Subcutaneous abdominal adipose tissue (tissue), 5 donors: ENCODE data around the gene KCNE5.
"Not testable (repeated sequence)": the region's sequence is repeated elsewhere in the genome, so short reads cannot be mapped to it uniquely, and the experiment has no call there.

Experiments used
- H3K27ac ChIP-seq: one replicate; pipeline ENCODE4 v1.7.0; 2013; ENCODE audit warnings: low read depth, mild to moderate bottlenecking, inconsistent platforms, low read length, moderate library complexity
- H3K27me3 ChIP-seq, 5 donors: one replicate each; pipeline ENCODE4 v1.7.0; 2013; ENCODE audit warnings: low read length in 5 of 5, inconsistent platforms in 1 of 5; ENCODE audit not compliant: control insufficient read depth in 5 of 5, insufficient read depth in 4 of 5
- H3K36me3 ChIP-seq, 5 donors: one replicate each; pipeline ENCODE4 v1.7.0; 2013; ENCODE audit warnings: low read length in 5 of 5; ENCODE audit not compliant: control insufficient read depth in 5 of 5, insufficient read depth in 5 of 5
- H3K4me1 ChIP-seq, 5 donors: one replicate each; pipeline ENCODE4 v1.7.0; 2013; ENCODE audit warnings: low read length in 5 of 5, mild to moderate bottlenecking in 3 of 5, moderate library complexity in 1 of 5; ENCODE audit not compliant: control insufficient read depth in 5 of 5, insufficient read depth in 5 of 5
- H3K4me3 ChIP-seq, 5 donors: one replicate each; pipeline ENCODE4 v1.7.0; 2013; ENCODE audit warnings: low read length in 5 of 5, low read depth in 1 of 5
- H3K9ac ChIP-seq, 5 donors: one replicate each; pipeline ENCODE4 v1.7.0; 2013; ENCODE audit warnings: low read length in 5 of 5, mild to moderate bottlenecking in 4 of 5, moderate library complexity in 3 of 5
- H3K9me3 ChIP-seq, 5 donors: one replicate each; pipeline ENCODE4 v1.7.0; 2013; ENCODE audit warnings: low read length in 5 of 5; ENCODE audit not compliant: control insufficient read depth in 5 of 5
- donor health status: healthy.
- donor health status: healthy.
- donor health status: healthy.
- donor health status: healthy.
- donor health status: healthy.

Gene KCNE5, protein sequence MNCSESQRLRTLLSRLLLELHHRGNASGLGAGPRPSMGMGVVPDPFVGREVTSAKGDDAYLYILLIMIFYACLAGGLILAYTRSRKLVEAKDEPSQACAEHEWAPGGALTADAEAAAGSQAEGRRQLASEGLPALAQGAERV

DNA sequence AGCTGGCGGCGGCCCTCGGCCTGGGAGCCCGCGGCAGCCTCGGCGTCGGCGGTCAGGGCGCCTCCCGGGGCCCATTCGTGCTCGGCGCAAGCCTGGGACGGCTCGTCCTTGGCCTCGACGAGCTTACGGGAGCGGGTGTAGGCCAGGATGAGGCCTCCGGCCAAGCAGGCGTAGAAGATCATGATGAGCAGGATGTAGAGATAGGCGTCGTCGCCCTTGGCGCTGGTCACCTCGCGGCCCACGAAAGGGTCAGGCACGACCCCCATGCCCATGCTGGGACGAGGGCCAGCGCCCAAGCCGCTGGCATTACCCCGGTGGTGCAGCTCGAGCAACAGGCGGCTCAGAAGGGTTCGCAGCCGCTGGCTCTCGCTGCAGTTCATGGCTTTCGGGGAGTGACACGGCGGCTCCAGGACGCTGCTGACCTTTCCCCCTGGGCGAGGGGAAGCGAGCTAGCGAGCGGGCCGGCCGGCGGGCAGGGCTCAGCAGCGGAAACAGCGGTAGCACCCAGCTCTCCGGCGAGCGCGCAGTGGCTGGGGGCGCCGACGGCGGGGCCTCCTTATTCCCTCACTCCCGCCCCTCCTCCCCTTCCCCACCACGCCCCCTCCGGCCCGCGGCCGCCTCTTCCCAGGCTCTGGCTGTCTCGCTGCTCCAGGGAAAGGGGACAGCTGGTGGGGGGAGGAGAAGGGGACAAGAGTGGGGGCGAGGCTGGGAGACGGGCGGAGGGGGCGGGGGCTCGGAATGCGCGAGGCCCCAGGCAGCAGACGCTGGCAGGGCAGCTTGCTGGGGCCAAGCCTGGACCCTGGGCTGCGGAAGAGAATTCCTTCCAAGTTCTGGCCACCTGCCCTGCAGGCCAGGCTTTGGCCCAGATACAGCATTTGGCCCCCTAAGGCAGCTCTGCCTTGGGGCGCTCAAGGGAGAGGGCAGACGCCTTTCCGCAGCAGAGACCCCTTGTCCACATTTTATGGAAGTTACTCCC is at the start of gene KCNE5:
Gene KCNE5, minus strand, starts transcription at position 532 of the 976 bp plus-strand sequence. Its CDS starts 152 bp downstream, at position 380.
- Histone ChIP-seq H3K4me1 (peaks cover 0 to 7% (median 0%) of the 10 kb centered on the region in 5 donors), H3K36me3 (no peaks in the 10 kb centered on the region), H3K27me3 (peaks cover 0 to 11% (median 6%) of the 10 kb centered on the region in 5 donors), H3K9me3 (peaks cover 0 to 3% (median 0%) of the 10 kb centered on the region in 5 donors), H3K27ac (no peak within 1 kb of the TSS), H3K9ac (no peak within 1 kb of the TSS), H3K4me3 (peak within 1 kb of the TSS in 4 of 5 donors; percentile 17 to 43 (median 39))

DNA sequence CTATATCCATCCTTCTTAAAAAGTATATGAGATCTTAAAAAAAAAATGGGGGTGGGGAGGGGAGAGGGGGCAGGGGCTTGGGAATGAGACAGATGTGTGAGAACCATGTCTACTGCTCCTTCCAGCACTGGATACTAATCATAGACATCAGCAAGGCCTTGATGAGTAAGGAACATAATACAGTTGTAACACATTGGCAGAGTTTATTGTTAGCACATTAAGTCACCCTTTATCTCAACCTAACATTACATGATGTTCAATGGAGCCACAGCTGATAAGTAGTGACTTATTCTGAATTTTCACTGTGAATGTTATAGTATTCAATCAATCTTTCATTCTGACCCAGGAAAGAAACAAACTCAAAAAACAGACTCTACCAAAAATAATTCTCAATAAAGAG is 47.3 kb upstream of the KCNE5 start:
- H3K36me3 ChIP-seq: peaks cover 5 to 30% (median 16%) of the 10 kb centered on the region in 5 donors
- H3K9me3 ChIP-seq: no peaks in the 10 kb centered on the region

DNA sequence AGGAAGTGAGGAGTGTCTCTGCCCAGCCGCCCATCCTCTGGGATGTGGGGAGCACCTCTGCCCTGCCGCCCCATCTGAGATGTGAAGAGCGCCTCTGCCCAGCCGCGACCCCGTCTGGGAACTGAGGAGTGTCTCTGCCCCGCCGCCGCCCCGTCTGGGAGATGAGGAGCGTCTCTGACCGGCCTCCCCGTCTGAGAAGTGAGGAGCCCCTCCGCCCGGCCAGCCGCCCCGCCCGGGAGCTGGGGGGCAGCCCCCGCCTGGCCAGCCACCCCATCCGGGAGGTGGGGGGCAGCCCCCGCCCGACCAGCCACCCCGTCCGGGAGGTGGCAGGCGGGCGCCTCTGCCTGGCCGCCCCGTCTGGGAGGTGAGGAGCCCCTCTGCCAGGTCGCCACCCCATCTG is 46.2 kb upstream of the KCNE5 start:
- H3K4me3 ChIP-seq, H3K27me3 ChIP-seq, H3K4me1 ChIP-seq, H3K9ac ChIP-seq, H3K9me3 ChIP-seq, H3K27ac ChIP-seq: not testable (repeated sequence)
- peaks cover 4 to 34% (median 12%) of the 10 kb centered on the region in 5 donors for H3K36me3 ChIP-seq

More for the DNA sequence above, 47.3 kb upstream of the KCNE5 start:
- Histone ChIP-seq H3K4me3 (no peak overlapping the region), H3K4me1 (no peaks in the 10 kb centered on the region), H3K27ac (no peak overlapping the region), H3K27me3 (no peaks in the 10 kb centered on the region), H3K9ac (no peak overlapping the region)

DNA sequence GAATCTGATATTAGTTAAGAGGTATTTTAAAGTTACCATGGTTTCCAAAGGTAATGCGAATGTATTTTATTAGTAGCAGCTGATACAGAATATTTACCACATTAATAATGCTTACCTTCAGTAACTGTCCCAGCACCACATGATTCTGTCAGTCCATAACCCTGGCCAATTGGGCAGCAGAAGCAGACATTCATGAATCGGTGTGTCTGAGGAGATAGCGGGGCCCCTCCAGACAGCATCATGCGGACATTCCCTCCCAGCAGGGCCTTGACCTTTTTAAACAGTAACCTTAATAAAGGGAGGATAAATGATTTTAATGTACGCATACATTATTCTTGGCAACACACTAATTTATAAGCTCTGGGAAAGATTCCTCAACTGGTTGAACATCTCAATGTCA is 43.0 kb upstream of the KCNE5 start:
- H3K9ac ChIP-seq: no peak overlapping the region
- no peak overlapping the region for H3K4me3 ChIP-seq
- no peak overlapping the region for H3K27ac ChIP-seq
- peaks cover 8 to 37% (median 21%) of the 10 kb centered on the region in 5 donors for H3K36me3 ChIP-seq
- no peaks in the 10 kb centered on the region for H3K4me1 ChIP-seq
- no peaks in the 10 kb centered on the region for H3K9me3 ChIP-seq
- H3K27me3 ChIP-seq: peaks cover 0 to 3% (median 0%) of the 10 kb centered on the region in 5 donors

DNA sequence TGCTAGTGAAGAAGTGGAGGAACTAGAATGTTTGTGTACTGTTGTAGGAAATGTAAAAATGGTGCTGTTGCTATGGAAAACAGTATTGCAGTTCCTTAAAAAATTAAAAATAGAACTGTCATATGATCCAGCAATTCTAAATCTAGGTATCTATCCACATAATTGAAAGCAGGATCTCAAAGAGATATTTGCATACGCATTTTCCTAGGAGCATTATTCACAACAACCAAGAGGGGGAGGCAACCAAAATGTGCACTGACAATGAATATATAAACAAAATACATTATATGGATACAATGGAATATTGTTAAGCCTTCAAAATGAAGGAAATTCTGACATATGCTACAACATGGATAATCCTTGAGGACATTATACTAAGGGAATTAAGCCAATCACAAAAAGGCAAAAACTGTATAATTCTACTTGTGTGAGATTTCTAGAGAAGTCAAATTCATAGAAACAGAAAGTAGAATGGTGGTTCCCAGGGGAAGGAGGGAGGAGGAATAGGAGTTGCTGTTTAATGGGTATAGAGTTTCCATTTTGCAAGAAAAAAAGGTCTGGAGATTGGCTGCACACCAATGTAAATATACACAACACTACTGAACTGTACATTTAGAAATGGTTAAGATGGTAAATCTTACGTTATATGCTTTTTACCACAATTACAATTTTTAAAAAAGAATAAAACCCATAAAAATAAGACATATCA is 35.6 kb upstream of the KCNE5 start:
- Histone ChIP-seq H3K27ac (no peak overlapping the region), H3K36me3 (peaks cover 9 to 36% (median 22%) of the 10 kb centered on the region in 5 donors), H3K9ac (no peak overlapping the region), H3K4me1 (no peaks in the 10 kb centered on the region), H3K4me3 (no peak overlapping the region), H3K27me3 (peaks cover 0 to 7% (median 0%) of the 10 kb centered on the region in 5 donors), H3K9me3 (no peaks in the 10 kb centered on the region)

DNA sequence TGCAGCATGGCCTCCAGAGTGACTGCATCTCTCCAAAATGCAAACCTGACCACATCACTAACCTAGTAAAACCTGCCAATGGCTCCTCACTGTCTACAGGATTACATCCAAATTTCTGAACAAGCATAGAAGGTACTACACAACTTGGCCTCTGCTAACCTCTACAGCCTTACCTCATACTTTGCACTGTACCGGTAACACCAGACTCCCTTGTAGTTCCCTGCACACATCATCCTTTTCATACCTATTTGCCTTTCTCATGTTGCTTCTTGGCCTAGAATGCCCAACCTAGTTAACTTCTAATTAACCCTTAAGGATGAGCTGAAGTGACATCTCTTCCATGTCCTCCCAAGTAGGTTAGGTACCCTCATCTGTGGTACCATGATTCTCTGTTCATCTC is 33.4 kb upstream of the KCNE5 start:
- no peak overlapping the region for H3K27ac ChIP-seq
- no peaks in the 10 kb centered on the region for H3K9me3 ChIP-seq
- no peak overlapping the region for H3K4me3 ChIP-seq
- no peaks in the 10 kb centered on the region for H3K4me1 ChIP-seq
- peaks cover 9 to 25% (median 15%) of the 10 kb centered on the region in 5 donors for H3K36me3 ChIP-seq
- no peak overlapping the region for H3K9ac ChIP-seq
- H3K27me3 ChIP-seq: peaks cover 0 to 7% (median 3%) of the 10 kb centered on the region in 5 donors

DNA sequence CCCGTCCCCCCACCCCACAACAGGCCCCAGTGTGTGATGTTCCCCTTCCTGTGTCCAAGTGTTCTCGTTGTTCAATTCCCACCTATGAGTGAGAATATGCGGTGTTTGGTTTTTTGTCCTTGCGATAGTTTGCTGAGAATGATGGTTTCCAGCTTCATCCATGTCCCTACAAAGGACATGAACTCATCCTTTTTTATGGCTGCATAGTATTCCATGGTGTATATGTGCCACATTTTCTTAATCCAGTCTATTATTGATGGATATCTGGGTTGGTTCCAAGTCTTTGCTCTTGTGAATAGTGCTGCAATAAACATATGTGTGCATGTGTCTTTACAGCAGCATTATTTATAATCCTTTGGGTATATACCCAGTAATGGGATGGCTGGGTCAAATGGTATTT is 32.4 kb upstream of the KCNE5 start:
- H3K4me1 ChIP-seq, H3K4me3 ChIP-seq, H3K9me3 ChIP-seq, H3K27ac ChIP-seq, H3K27me3 ChIP-seq, H3K9ac ChIP-seq: not testable (repeated sequence)
- H3K36me3 ChIP-seq: peaks cover 7 to 15% (median 14%) of the 10 kb centered on the region in 5 donors

DNA sequence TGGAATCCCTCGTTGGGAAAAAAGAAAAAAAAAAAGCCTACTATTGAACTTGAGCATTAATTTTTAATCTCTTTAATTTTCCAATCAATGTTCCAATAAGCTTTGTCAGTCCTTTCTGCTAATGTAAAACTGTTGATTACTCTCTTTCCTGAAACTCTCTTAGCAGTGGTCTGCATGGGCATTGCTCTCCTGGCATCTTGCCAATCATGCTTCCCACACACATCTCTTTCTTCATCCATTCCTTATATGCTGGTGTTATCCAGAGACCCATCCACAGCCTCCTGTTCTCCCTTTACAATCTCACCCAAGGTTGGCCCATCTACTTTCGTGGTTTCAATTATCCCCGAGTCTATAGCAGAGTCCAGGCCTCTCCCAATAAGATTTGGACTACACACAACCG is 31.8 kb upstream of the KCNE5 start:
- Histone ChIP-seq H3K36me3 (peaks cover 3 to 11% (median 9%) of the 10 kb centered on the region in 5 donors), H3K27me3 (peaks cover 0 to 7% (median 3%) of the 10 kb centered on the region in 5 donors), H3K4me1 (no peaks in the 10 kb centered on the region), H3K9ac (no peak overlapping the region), H3K27ac (no peak overlapping the region), H3K9me3 (no peaks in the 10 kb centered on the region), H3K4me3 (no peak overlapping the region)

DNA sequence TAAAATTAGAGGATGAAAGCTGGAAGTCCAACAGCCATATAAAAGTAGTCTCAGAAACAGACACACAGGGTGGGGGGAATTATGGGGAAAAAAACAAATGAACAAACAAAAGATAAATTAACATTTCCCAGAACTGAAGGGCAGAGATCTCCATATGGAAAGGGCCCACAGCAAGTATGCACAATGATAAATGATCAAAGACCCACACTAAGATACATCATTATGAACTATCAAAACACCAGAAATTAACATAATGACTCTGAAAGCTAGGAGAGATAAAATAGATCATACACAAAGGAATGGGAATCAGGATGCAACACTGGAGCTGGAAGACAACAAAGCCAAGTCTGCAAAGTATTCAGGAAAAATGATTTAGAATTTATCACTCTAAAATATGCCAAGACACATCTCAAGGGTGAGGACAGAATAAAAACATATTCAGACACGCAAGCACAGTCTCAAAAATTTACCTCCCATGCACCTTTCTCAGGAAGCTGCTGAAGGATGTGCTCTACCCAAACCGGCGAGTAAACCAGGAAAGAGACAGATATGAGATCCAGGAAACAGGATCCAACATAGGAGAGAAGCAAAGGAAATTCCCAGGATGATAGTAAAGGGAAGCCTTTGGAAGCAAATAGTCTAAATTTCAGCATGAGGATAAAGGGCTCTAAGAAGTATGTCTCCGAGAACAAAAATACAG is 30.7 kb upstream of the KCNE5 start:
- H3K27me3 ChIP-seq: peaks cover 0 to 7% (median 3%) of the 10 kb centered on the region in 5 donors
- no peaks in the 10 kb centered on the region for H3K9me3 ChIP-seq
- H3K4me1 ChIP-seq: no peaks in the 10 kb centered on the region
- peaks cover 0 to 10% (median 9%) of the 10 kb centered on the region in 5 donors for H3K36me3 ChIP-seq
- H3K4me3 ChIP-seq: no peak overlapping the region
- H3K9ac ChIP-seq: no peak overlapping the region
- H3K27ac ChIP-seq: no peak overlapping the region
